ENCODE results near the gene TAS1R3.

TAS1R3 gene

DNA sequence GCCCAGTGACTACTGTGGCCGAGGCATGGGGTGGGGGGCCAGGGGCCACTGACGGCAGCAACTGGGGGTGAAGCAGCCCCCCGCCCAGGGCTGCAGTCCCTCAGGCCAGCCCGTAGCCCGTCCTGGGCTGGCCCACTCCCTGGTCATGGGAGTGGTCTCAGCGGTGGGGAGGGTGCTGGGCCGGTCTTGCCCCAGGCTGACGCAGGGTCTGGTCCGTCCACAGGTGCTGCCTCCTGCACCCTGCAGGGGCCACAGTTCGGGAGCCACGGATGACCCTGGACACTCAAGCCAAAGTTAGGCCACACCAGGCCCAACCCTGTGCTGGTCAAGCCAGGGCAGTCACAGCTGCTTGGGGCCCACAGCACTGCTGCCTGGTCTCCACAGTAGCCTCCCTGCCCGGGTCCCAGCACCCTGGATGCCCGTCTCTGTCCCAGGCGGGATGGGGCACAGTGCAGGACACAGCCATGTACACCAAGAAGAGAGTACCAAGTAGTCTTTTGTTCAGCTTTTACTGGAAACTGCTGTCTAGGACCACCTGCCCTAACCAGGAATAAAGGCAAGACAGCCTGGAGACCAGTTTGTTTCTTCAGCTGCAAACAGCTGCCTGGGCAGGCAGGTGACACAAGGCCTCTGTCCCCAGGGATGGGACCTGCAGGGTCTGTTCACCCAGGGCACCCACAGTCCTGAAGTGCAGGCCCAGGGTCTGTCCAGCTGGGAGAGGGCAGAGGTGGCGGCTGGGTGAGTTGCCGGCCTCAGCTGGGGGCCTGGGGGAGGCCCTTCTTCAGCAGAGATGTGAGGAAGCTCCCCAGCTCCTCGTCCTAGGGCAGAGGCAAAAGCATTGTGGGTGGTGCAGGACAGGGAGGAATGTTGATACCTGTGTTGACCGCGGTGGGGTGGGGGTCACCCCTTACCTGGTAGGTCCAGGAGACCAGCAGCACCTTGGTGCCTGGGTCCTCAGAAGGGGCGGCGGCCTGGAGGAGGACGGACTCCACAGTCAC, 19.7 kb upstream of the TAS1R3 start (continued):
- TF ChIP-seq, protein P1, sequence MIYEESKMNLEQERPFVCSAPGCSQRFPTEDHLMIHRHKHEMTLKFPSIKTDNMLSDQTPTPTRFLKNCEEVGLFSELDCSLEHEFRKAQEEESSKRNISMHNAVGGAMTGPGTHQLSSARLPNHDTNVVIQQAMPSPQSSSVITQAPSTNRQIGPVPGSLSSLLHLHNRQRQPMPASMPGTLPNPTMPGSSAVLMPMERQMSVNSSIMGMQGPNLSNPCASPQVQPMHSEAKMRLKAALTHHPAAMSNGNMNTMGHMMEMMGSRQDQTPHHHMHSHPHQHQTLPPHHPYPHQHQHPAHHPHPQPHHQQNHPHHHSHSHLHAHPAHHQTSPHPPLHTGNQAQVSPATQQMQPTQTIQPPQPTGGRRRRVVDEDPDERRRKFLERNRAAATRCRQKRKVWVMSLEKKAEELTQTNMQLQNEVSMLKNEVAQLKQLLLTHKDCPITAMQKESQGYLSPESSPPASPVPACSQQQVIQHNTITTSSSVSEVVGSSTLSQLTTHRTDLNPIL (CRISPR knock-in tag; IDR thresholded peaks at IDR 0.05; ENCODE audit: low read depth): no peak
- TF ChIP-seq GLIS3 (CRISPR knock-in tag; IDR thresholded peaks at IDR 0.05): no peak
- TF ChIP-seq PPARA (CRISPR knock-in tag; IDR thresholded peaks at IDR 0.05; ENCODE audit: borderline replicate concordance): no peak
- no peak for TF ChIP-seq RARB (CRISPR knock-in tag; IDR thresholded peaks at IDR 0.05)
- TF ChIP-seq, protein P2, sequence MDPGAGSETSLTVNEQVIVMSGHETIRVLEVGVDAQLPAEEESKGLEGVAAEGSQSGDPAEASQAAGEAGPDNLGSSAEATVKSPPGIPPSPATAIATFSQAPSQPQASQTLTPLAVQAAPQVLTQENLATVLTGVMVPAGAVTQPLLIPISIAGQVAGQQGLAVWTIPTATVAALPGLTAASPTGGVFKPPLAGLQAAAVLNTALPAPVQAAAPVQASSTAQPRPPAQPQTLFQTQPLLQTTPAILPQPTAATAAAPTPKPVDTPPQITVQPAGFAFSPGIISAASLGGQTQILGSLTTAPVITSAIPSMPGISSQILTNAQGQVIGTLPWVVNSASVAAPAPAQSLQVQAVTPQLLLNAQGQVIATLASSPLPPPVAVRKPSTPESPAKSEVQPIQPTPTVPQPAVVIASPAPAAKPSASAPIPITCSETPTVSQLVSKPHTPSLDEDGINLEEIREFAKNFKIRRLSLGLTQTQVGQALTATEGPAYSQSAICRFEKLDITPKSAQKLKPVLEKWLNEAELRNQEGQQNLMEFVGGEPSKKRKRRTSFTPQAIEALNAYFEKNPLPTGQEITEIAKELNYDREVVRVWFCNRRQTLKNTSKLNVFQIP (CRISPR knock-in tag; IDR thresholded peaks at IDR 0.05; ENCODE audit: borderline replicate concordance, low read depth): no peak
- TF ChIP-seq OSR1 (CRISPR knock-in tag; IDR thresholded peaks at IDR 0.05): no peak
- TF ChIP-seq ZNF70 (CRISPR knock-in tag; IDR thresholded peaks at IDR 0.05): no peak
- TF ChIP-seq, protein P3, sequence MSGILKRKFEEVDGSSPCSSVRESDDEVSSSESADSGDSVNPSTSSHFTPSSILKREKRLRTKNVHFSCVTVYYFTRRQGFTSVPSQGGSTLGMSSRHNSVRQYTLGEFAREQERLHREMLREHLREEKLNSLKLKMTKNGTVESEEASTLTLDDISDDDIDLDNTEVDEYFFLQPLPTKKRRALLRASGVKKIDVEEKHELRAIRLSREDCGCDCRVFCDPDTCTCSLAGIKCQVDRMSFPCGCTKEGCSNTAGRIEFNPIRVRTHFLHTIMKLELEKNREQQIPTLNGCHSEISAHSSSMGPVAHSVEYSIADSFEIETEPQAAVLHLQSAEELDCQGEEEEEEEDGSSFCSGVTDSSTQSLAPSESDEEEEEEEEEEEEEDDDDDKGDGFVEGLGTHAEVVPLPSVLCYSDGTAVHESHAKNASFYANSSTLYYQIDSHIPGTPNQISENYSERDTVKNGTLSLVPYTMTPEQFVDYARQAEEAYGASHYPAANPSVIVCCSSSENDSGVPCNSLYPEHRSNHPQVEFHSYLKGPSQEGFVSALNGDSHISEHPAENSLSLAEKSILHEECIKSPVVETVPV (CRISPR knock-in tag; IDR thresholded peaks at IDR 0.05): no peak
- TF ChIP-seq ZFP3 (CRISPR knock-in tag; IDR thresholded peaks at IDR 0.05): no peak

DNA sequence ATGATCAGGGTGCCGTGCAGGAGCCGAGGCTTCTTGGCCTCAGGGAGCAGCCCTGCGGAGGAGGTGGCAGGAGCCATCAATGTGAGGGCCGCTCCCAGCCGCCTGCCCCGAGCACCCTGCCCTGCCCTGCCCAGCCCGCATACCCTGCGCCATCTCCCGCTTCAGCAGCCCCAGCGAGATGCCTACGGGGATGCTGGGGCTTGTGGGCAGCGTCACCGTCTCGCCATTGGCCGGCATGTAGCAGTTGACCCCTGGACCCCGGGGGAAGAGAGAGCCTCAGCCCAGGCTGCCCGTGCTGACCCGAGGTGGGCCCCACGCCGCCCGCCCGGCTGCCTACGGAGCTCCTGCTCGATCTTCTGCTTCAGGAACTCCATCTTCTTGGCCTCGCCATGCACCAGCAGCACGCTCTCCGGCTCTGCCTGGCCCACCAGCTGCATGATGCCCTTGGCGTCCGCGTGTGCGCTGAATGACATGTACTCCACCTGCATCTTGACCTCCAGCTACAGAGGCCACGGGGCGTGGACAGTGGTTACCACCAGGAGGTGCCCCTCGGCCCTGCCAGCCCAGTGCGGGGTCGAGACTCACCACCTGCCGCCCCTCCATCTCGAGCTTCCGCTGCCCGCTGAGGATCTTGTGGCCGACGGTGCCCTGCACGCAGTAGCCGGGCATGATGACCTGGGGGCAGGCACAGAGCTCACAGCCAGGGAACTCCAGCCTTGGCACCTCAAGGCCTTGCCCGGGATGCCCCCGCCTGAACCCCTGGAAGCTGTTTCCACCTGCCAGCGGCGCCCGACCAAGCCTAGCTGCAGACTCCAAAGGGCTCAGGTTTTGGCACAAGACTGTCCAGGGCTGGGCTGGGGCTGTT, 18.4 kb upstream of the TAS1R3 start:
- ATAC-seq: no peak

DNA sequence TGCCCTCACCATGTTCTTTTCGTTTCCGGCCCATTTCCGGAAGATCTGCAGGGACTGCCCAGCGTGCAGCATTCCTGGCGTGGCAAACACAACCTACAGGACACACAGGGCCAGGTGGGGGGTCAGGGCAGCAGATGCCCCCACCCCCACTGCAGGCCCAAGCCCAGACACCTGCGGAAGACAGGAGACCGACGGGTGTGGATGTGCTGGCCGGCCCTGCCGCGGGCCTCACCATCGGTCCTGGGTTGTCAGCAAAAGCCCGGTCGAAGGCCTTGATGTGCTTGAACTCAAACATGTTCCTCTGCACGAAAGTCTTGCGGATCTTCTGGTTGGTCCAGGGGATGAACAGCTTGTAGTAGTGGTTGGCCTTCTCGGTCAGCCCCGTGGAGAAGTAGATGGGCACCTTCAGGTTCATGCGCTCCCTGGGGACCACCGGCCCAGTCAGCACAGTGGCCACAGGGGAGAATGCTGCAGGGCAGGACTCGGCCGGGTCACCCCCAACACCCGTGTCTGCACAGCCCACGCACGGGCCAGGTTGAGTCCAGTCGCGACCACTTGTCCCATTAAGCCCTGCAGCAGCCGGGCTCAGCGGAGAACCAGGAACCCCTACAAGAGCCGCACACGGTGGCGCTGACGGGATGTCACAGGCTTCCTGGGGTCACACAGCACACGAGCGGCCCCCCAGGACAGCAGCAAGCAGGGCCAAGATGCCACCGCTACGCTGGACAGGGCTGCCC, 17.4 kb upstream of the TAS1R3 start:
- TF ChIP-seq OSR1 (CRISPR knock-in tag; IDR thresholded peaks at IDR 0.05) (no peak), ZC3H10 (CRISPR knock-in tag; IDR thresholded peaks at IDR 0.05) (no peak), RARB (CRISPR knock-in tag; IDR thresholded peaks at IDR 0.05) (no peak), ZNF70 (CRISPR knock-in tag; IDR thresholded peaks at IDR 0.05) (no peak), ISL1 (CRISPR knock-in tag; IDR thresholded peaks at IDR 0.05) (no peak), TCF4 (CRISPR knock-in tag; IDR thresholded peaks at IDR 0.05; ENCODE audit: borderline replicate concordance) (no peak), ZFP30 (CRISPR knock-in tag; IDR thresholded peaks at IDR 0.05) (no peak), SNAI2 (CRISPR knock-in tag; IDR thresholded peaks at IDR 0.05) (no peak), ZFP3 (CRISPR knock-in tag; IDR thresholded peaks at IDR 0.05) (no peak), PPARA (CRISPR knock-in tag; IDR thresholded peaks at IDR 0.05; ENCODE audit: borderline replicate concordance) (no peak), CSDC2 (CRISPR knock-in tag; IDR thresholded peaks at IDR 0.05) (no peak), BACH2 (CRISPR knock-in tag; IDR thresholded peaks at IDR 0.05; ENCODE audit: borderline replicate concordance) (no peak), ZNF565 (CRISPR knock-in tag; conservative IDR thresholded peaks at IDR 0.05; ENCODE audit: low read depth) (no peak), TOX (CRISPR knock-in tag; IDR thresholded peaks at IDR 0.05; ENCODE audit: borderline replicate concordance) (no peak), ZNF8 (CRISPR knock-in tag; IDR thresholded peaks at IDR 0.05) (no peak)
- TF ChIP-seq, protein P1 (CRISPR knock-in tag; IDR thresholded peaks at IDR 0.05; ENCODE audit: low read depth): no peak
- TF ChIP-seq, protein P4, sequence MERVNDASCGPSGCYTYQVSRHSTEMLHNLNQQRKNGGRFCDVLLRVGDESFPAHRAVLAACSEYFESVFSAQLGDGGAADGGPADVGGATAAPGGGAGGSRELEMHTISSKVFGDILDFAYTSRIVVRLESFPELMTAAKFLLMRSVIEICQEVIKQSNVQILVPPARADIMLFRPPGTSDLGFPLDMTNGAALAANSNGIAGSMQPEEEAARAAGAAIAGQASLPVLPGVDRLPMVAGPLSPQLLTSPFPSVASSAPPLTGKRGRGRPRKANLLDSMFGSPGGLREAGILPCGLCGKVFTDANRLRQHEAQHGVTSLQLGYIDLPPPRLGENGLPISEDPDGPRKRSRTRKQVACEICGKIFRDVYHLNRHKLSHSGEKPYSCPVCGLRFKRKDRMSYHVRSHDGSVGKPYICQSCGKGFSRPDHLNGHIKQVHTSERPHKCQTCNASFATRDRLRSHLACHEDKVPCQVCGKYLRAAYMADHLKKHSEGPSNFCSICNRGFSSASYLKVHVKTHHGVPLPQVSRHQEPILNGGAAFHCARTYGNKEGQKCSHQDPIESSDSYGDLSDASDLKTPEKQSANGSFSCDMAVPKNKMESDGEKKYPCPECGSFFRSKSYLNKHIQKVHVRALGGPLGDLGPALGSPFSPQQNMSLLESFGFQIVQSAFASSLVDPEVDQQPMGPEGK (CRISPR knock-in tag; IDR thresholded peaks at IDR 0.05; ENCODE audit: borderline replicate concordance): no peak
- TF ChIP-seq, protein P5, sequence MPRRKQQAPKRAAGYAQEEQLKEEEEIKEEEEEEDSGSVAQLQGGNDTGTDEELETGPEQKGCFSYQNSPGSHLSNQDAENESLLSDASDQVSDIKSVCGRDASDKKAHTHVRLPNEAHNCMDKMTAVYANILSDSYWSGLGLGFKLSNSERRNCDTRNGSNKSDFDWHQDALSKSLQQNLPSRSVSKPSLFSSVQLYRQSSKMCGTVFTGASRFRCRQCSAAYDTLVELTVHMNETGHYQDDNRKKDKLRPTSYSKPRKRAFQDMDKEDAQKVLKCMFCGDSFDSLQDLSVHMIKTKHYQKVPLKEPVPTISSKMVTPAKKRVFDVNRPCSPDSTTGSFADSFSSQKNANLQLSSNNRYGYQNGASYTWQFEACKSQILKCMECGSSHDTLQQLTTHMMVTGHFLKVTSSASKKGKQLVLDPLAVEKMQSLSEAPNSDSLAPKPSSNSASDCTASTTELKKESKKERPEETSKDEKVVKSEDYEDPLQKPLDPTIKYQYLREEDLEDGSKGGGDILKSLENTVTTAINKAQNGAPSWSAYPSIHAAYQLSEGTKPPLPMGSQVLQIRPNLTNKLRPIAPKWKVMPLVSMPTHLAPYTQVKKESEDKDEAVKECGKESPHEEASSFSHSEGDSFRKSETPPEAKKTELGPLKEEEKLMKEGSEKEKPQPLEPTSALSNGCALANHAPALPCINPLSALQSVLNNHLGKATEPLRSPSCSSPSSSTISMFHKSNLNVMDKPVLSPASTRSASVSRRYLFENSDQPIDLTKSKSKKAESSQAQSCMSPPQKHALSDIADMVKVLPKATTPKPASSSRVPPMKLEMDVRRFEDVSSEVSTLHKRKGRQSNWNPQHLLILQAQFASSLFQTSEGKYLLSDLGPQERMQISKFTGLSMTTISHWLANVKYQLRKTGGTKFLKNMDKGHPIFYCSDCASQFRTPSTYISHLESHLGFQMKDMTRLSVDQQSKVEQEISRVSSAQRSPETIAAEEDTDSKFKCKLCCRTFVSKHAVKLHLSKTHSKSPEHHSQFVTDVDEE (CRISPR knock-in tag; IDR thresholded peaks at IDR 0.05): no peak
- no peak for ATAC-seq

More for the DNA sequence above, 18.4 kb upstream of the TAS1R3 start:
- TF ChIP-seq ARNTL (CRISPR knock-in tag; IDR thresholded peaks at IDR 0.05; ENCODE audit: borderline replicate concordance, low read depth) (no peak), PPARA (CRISPR knock-in tag; IDR thresholded peaks at IDR 0.05; ENCODE audit: borderline replicate concordance) (no peak)
